ENCODE results near the gene KCNG4.
"Not testable (repeated sequence)": the region's sequence is repeated elsewhere in the genome, so short reads cannot be mapped to it uniquely, and the experiment has no call there.

Gene KCNG4

DNA sequence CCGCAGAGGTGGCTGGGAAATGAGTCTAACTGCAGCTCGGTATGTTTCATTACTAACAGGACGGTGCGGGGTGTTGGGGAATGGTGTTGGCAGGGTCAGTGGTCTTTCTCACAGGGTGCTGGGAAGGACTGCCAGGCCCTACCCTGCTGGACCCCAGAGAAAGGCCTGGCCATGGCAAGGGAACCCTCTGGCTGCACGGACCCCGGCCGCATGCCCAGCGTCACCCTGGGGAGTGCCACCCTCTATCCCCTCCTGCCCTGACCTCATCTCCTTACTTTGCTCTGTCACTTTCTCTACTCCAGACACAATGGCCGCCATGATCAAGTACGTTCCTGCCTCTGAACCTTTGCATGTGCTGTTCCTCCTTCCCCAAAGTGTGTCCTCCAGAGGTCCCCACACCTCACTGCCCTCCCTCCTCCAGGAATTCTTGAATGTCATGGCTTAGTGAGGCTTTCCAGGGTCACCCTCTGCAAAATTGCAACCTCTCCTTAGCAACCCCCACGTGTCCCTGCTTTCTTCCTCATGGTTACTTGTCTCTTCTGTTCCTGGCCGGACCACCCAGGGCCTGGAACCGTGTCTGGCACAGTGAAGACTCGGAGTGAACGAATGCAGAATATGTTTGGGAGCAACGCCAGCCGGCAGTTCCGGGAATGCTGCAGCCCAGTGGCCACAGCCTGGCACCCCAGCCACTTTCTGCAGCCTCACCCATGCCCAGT lies 33.7 kb downstream of the KCNG4 start:
- no peak for DNase-seq (ENCODE audit: low read depth)

DNA sequence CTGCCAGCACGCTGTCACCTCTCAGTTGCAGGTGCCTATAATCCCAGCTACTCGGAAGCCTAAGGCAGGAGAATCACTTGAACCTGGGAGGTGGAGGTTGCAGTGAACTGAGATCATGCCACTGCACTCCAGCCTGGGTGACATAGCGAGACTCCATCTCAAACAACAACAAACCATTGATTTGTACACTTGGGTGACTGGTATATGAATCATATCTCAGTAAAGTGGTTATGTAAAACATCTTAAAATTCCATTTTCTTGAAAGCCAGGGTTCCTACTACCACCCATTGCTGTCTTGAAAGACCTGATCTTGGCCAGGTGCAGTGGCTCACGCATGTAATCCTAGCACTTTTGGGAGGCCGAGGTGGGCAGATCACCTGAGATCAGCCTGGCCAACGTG lies 34.7 kb downstream of the KCNG4 start:
- DNase-seq (ENCODE audit: low read depth): peak; percentile 23

DNA sequence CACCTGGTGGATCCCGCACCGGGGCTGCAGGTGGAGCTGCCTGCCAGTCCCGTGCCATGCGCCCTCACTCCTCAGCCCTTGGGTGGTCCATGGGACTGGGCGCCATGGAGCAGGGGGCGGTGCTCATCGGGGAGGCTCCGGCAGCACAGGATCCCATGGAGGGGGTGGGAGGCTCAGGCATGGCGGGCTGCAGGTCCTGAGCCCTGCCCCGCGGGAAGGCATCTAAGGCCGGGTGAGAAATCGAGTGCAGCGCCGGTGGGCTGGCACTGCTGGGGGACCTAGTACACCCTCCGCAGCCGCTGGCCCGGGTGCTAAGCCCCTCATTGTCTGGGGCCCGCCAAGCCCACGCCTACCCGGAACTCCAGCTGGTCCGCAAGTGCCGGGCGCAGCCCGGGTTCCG lies 35.3 kb downstream of the KCNG4 start:
- not testable (repeated sequence) for DNase-seq (ENCODE audit: low read depth)

DNA sequence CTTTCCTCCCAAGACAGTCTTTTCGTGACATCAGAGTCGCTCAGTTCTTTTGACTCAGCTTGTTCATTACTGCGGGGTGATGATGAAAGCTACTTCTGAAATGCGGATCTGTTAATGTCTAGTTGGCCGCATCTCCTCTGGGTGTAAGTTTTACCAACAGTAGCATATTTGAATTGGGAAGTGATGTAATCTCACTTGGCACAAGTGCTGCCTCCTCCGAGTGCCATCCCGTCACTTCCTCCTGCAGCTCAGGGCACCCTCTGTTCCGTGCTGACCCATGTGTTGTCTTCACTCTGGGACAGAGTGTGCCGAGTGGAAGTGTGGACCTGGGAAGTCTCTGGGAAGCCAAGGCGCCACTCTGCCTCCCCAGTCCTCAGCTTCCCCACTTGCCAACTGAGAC lies 40.0 kb downstream of the KCNG4 start:
- DNase-seq (ENCODE audit: low read depth): no peak

DNA sequence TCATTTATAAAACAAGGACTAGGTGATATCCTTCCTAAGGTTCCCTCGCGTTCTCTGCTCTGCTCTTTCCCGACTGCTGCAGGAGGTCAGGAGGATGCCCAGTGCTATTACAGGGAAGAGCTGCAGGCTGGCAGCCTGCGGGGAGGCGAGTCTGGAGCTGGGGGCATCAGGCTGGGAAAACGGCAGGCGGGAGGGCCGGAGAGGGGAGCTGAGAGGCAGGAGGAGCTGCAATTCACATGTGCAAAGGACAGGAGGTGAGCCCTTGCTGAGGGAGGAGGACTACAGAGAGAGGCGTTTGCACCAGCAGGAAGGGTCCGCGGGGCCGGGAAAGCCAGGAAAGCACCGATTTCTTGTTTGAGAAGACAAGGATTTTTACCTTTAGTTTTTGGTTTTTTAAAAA lies 40.7 kb downstream of the KCNG4 start:
- DNase-seq (ENCODE audit: low read depth): no peak

DNA sequence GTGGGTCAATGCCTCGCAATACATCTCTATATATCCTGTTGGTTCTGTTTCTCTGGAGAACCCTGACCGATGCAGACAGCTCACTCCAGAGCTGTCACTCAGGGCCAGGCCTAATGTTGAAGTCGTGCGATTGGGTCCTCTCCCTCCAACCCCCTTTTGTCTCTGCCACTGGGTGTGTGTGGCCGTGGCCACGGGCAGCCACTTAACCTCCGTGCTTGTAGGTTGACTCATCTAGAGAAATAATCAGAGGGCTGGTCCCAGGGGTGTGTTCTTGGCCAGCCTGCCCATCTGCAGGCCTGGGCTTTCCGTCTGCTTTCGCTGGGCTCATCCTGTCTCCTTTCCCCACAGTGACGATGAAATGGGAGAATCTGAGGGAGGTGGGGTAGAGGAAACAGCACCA lies 41.4 kb downstream of the KCNG4 start:
- DNase-seq (ENCODE audit: low read depth): peak; percentile 64

DNA sequence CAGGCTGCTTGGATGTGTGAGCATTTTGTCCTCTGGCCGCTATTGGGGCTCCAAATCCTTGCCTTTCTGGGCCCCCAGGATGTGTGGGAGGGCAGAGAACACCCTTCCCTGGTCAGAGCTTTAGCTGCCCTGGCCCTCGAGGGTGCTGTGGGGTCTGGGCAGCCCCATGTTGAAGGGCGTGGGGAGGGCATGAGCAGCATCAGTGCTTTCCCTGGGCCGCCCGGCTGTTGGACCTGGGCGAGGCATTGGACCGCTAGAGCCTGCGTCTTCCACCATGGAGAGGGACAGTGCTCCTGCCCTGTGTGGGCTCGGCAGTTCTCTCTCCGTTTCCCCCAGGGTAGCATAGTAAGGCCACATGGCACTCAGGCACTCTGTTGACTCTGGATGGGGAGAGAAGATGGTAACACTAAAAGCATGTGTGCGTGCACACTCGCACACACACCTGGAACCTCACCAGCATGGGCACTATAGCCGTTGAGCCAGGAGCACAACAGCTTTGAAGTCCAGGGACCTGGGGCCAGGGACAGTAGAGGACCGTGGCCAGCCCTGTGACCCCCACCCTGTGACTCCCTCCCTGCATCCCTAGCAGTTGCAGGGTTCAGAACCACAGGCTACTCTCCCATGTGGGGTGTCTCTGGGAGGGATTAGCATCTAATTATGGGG lies 42.2 kb downstream of the KCNG4 start:
- no peak for DNase-seq (ENCODE audit: low read depth)

DNA sequence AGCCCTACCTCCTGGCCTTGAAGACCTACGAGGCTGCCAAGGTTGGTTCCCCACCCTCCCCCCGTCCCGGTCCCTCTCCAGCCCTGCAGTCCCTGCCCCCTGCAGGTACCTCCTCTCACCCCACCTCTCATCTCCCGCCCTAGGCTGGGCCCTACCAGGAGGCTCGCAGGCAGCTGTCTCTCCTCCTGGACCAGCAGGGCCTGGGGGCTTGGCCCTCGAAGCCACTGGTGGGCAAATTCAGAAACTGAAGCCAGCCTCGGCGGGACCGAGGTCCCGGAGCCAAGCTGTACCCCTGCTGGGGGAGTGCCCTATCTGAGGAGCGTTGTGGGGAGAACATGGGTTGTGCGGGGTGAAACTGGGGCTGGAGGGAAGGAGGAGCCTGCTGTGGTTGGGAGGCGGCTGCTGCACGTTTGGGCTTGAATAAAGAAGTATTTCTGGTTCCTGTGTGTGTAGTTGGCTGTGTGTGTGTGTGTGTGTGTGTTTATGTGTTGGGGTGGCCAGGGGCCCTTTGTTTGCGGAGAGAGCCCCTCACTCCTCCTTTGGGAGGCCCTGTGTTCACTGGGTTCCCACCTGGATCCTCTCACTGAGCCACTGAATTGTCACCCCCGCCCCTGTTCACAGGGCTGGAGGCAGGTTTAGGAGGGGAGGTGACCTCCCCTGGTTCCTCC lies 43.0 kb downstream of the KCNG4 start:
- DNase-seq (ENCODE audit: low read depth): no peak

DNA sequence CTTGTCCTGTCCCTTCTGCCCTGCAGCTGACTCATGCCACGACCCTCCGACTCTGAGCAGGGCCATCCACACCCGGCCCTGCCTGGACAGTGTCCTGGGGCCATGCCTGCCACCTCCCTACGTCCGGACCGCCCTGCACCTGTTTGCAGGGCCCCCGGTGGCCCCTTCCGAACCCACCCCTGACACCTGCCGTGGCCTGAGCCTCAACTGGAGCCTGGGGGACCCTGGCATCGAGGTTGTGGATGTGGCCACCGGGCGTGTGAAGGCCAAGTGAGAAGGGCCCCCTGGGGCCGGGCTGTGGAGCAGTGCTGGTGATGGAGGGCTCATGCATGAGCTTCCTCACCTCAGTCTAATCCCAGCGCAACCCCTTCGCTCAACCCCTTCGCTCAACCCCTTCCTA lies 43.7 kb downstream of the KCNG4 start:
- no peak for DNase-seq (ENCODE audit: low read depth)

DNA sequence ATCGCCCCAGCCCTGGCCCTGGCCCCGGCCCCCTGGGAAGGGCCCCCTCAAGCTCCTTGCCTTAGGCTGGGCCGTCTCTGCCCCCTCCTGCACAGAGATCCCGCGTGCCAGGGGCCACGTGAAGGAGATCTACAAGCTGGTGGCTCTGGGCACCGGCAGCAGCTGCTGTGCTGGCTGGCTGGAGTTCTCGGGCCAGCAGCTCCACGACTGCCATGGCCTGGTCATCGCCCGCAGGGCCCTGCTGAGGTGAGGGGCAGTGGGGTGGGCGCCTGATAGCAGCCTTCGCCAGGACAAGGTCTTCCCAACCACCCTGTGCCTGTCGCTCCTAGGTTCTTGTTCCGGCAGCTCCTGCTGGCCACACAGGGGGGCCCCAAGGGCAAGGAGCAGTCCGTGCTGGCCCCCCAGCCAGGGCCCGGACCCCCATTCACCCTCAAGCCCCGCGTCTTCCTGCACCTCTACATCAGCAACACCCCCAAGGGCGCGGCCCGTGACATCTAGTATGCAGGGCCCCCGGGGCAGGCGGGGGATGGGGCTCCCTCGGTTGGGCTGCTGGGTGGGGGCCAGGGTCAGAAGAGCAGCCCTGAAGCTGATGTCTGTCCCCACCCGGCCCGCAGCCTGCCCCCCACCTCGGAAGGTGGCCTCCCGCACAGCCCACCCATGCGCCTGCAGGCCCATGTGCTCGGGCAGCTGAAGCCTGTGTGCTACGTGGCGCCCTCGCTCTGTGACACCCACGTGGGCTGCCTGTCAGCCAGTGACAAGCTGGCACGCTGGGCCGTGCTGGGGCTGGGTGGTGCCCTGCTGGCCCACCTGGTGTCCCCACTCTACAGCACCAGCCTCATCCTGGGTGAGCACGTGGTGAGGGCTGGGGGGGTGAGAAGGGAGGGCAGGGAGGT lies 44.4 kb downstream of the KCNG4 start:
- no peak for DNase-seq (ENCODE audit: low read depth)

DNA sequence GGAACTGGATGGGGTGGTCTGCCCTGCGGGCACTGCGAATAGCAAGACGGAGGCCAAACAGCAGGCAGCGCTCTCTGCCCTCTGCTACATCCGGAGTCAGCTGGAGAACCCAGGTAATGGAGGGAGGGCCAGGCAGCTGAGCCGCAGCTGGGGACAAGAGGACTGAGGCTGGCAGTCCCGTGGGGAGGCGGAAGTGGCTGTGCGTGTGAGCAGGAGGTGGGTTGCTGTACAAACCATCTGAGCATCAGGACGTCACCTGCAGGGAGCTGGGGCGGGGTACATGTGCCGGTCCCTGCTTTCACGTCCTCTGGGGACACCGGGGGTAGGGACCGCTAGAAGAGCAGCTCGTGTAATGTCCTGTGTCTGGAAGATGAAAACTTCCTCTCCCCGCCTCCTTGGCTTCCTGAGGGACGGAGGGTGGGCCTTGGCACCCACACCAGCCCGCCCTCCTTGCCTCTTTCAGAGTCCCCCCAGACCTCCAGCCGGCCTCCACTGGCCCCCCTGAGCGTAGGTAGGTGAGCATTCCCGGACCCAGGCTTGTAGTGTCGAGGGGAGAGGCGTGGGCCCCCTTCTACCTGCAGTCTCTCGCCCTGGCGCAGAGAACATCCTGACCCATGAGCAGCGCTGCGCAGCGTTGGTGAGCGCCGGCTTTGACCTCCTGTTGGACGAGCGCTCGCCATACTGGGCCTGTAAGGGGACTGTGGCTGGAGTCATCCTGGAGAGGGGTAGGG lies 45.2 kb downstream of the KCNG4 start:
- no peak for DNase-seq (ENCODE audit: low read depth)

DNA sequence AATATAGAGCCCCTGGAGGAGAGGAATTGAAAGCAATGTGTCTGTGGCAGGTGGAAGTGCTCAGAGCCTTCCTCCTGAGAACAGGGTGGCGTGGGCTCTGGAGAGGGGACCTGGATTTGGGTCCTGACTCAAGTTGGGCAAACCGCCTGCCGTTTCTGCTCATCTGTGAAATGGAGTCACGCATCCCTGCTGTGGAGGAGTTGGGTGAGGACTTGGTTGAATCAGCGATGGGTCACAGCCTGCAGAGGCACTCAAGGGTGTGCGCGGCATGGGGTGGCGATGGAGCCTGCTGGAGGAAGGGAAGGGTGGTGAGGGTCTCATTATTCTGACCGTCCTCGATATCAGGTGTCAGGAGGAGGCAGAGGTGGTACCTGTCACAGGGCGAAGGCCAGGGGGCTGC lies 45.8 kb downstream of the KCNG4 start:
- DNase-seq (ENCODE audit: low read depth): no peak

DNA sequence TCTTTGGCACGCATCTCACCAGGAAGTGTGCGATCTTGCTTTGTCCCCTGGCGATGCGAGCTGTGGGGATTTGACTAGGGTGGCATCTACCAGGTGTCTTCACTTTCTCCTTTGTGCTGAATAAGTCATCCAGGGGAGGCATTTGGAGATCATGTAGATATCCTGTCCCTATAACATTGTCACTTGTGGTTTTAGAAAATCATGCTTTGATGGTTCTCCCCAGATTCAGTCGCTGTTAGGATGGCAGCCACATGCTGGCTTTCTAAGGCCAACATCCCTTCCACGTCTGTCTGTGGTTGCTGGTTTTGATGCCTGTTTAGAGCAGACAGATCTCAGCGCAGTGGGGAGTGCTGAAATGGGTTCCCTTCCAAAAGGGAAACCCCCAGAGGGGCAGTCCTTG lies 46.3 kb downstream of the KCNG4 start:
- DNase-seq (ENCODE audit: low read depth): no peak

DNA sequence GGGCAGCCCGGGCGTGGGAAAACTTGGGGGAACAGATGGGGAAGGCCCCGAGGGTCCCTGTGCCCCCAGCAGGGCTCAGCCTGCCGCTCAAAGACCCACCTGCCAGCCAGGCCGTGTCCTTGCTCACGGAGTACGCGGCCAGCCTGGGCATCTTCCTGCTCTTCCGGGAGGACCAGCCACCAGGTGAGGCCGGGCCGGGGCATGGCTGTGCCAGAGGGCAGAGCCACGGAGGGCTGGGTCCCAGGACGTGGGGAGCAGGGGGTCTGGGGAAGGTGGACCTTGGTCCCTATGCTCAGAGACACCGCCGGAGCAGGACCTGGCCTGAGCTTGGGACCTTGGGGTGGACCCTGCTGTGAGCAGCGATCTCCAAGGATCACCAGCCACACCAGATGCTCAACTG lies 48.3 kb downstream of the KCNG4 start:
- no peak for DNase-seq (ENCODE audit: low read depth)

DNA sequence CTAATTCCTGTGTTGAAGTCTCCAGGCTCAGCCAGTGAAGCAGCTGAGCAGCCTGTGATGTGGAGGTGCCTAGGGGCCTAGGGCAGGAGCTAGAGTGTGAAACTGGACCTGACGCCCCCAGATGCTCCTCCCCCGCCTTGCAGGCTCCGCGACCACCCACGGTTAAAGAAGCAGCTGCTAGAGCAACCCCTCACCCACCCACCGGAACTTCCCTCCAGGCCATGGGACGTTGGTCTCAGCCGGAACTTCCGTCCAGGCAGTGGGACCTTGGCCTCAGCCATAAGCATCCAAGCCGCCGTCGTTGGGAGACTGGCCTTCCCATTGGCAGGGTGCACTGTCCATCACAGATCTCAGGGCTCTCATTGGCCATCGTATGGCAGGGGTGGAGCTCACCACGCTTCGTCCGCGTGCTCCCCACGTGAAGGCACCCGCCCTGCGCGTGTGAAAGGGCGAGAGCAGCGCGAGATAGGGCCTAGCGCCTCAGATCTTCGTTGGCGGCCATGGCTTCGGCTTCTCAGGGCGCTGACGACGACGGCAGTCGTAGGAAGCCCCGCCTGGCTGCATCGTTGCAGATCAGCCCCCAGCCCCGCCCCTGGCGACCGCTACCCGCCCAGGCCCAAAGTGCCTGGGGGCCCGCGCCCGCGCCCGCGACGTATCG lies 49.0 kb downstream of the KCNG4 start, which contains the start of gene ADAD2:
Gene ADAD2 (plus strand): TSS at position 427 of the 658 bp plus-strand sequence. CDS start 74 bp downstream, at position 501.
- DNase-seq (ENCODE audit: low read depth): no peak

DNA sequence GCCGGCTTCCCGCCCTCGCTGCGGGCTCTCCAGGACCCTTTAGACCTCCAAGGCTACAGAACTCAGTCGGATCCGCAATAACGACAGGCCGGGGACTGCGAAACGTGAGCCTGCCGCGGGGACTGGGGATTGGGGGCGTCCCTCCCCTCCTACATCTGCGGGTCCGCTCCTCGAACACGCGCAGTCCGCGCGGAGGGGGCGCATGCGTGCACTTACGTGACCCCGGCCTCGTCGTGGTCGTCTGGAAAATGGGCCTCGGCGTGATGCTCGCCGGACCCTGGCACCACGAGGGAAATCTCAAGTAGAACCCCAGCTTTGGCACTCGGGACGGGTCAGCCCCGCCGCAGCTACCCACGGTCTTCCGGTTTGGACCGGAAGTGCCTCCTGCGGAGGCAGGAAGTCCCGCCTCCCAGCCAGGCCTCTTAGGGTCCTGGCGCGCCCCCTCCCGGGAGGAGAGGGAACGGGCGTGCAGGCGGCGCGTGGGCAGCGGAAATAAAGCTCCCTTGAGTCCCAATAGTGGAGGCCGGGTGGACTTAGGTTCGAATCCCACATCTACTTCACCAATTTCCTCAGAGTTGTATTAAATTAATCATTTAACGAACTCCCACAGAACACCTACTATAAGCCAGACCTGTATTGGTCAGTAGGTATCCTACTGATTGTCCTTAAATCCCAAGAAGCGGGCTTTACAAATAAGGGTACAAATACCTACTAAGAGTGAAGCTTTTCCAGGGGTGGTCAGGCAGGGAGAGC lies 53.0 kb downstream of the KCNG4 start, which contains the start of gene TAF1C:
Gene TAF1C (minus strand): TSS at position 373 of the 753 bp plus-strand sequence. CDS start 2,069 bp downstream, outside the sequence.
- DNase-seq (ENCODE audit: low read depth): peak; percentile 94

DNA sequence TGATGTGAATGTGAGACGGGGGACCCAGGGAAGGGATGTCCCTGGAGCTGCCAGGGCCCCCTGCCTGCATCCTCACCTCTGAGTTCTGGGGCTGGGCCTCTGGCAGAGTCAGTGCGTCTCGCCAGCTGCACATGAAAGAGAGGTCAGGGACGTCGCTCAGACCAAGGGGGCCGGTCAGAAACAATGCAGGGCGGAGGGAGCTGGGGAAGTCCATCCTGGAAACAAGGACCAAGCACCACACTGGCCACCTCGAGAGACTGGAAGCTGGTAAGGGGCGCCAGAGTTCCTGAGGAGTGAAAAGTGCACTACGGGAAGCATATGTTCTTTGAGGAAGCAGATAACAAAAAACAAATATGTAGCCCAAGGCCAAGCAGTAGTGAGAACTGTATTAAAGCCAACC lies 55.0 kb downstream of the KCNG4 start:
- no peak for DNase-seq (ENCODE audit: low read depth)

DNA sequence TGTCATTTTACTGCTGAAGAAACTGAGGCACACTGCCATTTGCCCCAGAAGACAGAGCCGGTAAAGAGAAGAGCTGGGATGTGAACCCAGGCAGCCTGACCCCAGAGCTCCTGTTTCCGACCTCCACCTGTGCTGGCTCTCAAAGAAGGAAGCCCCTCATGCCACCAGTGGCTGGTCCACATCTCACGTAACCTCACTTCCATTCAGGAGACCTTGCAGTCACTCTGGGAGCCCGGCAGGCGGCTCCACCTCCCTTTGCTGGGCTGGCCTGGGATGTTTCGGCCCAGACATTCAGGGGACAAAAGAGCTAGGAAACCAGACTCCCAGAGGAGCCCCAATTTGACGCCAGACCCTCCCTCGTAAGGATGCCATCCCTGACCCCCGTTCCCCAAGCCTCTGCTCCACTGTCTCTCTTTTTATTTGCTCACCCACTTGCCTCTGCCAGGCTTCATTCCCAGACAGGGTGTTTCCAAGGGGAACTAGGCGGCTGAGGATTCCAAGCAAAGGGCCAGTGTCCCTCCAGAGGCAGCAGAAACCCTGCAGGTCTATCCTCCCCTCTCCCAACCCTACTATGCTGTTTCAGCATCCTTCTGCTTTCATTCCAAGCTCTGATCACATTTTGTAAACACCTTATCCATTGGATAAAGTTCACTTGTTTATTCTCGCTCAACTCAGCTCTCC lies 55.8 kb downstream of the KCNG4 start:
- no peak for DNase-seq (ENCODE audit: low read depth)

DNA sequence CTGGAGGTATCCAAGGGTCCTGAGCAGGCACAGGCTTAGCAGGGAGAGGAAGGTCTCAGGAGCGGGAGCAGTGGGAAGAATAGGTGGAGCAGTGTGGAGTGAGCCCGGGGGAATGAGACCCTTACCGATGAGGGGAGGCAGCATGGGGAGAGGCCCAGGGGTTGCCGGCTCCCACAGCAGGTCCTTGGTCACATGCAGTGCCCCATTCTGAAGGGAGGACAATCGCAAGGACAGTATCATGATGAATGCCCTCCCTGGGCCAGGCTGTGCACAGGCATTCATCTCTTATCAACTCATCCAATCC lies 56.3 kb downstream of the KCNG4 start:
- DNase-seq (ENCODE audit: low read depth): no peak

Data from iris pigment epithelial cell (primary cell).